ENCODE data around the gene RDH5. TPM values are rescaled to one million over a fixed set of nuclear protein-coding genes. Genes with fewer than 3 reads are reported as not detected.

Gene RDH5
- total and polyA plus RNA-seq, 2 of the 4 experiments (the other 2 are of a cell fraction) = 7.3 to 18.8 TPM

- Histone ChIP-seq H4K5ac (ENCODE audit: low read depth, low read length) (no peak overlapping the region), H3K27me3 (ENCODE audit: control insufficient read depth, insufficient read depth, low read length) (peaks cover 22% of the 10 kb centered on the region), H2AK9ac (replicated peaks; ENCODE audit: low read depth, low read length, poor library complexity) (no peak overlapping the region), H4K8ac (ENCODE audit: low read depth in 2 of 2, low read length in 2 of 2) (no peak overlapping the region), H3K4me1 (ENCODE audit: control insufficient read depth, insufficient read depth, low read length) (peaks cover 2% of the 10 kb centered on the region; the same call in 1 of the 2 replicates), H2BK15ac (ENCODE audit: low read depth, low read length) (no peak overlapping the region), H3K18ac (ENCODE audit: low read depth, low read length) (no peak overlapping the region), H3K4me2 (ENCODE audit: low read depth, low read length) (no peak overlapping the region), H2BK20ac (ENCODE audit: low read depth, low read length) (no peak overlapping the region), H3K27ac (ENCODE audit: insufficient read depth, low read length) (no peak overlapping the region), H3K36me3 (ENCODE audit: control insufficient read depth, insufficient read depth, low read length) (no peaks in the 10 kb centered on the region), H3K79me1 (ENCODE audit: low read depth in 1 of 2, low read length in 2 of 2) (no peaks in the 10 kb centered on the region), H3K9me1 (ENCODE audit: insufficient read depth, low read length) (no peaks in the 10 kb centered on the region), H3K23ac (ENCODE audit: low read depth, low read length) (no peak overlapping the region), H2BK5ac (ENCODE audit: low read depth, low read length, poor library complexity, severe bottlenecking) (no peak overlapping the region), H3K56ac (ENCODE audit: extremely low read depth, insufficient read depth, low read length) (no peak overlapping the region), H3K4me3 (ENCODE audit: insufficient read depth, low read depth, low read length) (no peak overlapping the region), H2AK5ac (ENCODE audit: low read depth, low read length) (no peak overlapping the region), H2AFZ (replicated peaks; ENCODE audit: low read length, poor library complexity) (no peak overlapping the region), H2BK120ac (ENCODE audit: low read depth, low read length) (no peak overlapping the region), H3K4ac (ENCODE audit: low read depth, low read length) (no peak overlapping the region), H3K9ac (ENCODE audit: low read depth, low read length) (no peak overlapping the region), H3K14ac (replicated peaks; ENCODE audit: low read depth, low read length) (no peak overlapping the region), H3K9me3 (ENCODE audit: control insufficient read depth, insufficient read depth, low read length) (no peaks in the 10 kb centered on the region), H4K20me1 (ENCODE audit: insufficient read depth, low read length) (no peaks in the 10 kb centered on the region), H4K91ac (ENCODE audit: insufficient read depth, low read depth, low read length) (no peak overlapping the region)
- ChIA-PET CTCF (interaction anchor here (1.6 kb wide), 1 partner anchor 8 kb away, joined by 3 read pairs; no protein-coding TSS in a partner anchor), POLR2A (ENCODE audit: unreplicated experiment) (no interaction called here)
- intact Hi-C loops (cut with micrococcal nuclease) (no loop called here), in situ Hi-C loops (cut with MboI; ENCODE audit: low sequenced_read_pairs) (no loop called here), dilution Hi-C loops (cut with HindIII; ENCODE audit: low sequenced_read_pairs, unreplicated experiment) (no loop called here)
- TF ChIP-seq, protein P1, sequence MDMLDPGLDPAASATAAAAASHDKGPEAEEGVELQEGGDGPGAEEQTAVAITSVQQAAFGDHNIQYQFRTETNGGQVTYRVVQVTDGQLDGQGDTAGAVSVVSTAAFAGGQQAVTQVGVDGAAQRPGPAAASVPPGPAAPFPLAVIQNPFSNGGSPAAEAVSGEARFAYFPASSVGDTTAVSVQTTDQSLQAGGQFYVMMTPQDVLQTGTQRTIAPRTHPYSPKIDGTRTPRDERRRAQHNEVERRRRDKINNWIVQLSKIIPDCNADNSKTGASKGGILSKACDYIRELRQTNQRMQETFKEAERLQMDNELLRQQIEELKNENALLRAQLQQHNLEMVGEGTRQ (IDR thresholded peaks at IDR 0.05; ENCODE audit: low read depth, low read length) = no peak
- TF ChIP-seq CTCF (conservative IDR thresholded peaks at IDR 0.05; ENCODE audit: low read depth, low read length) (no peak), CEBPB (IDR thresholded peaks at IDR 0.05; ENCODE audit: low read depth, low read length) (no peak), POLR2A (IDR thresholded peaks at IDR 0.05; ENCODE audit: low read depth, low read length) (no peak), MXI1 (IDR thresholded peaks at IDR 0.05; ENCODE audit: borderline replicate concordance, low read depth, low read length) (no peak), NFE2L2 (IDR thresholded peaks at IDR 0.05; ENCODE audit: low read depth, low read length) (no peak), FOS (IDR thresholded peaks at IDR 0.05; ENCODE audit: low read depth, low read length) (no peak), MAFK (IDR thresholded peaks at IDR 0.05; ENCODE audit: low read depth, low read length) (no peak)
- TF ChIP-seq, protein P2, sequence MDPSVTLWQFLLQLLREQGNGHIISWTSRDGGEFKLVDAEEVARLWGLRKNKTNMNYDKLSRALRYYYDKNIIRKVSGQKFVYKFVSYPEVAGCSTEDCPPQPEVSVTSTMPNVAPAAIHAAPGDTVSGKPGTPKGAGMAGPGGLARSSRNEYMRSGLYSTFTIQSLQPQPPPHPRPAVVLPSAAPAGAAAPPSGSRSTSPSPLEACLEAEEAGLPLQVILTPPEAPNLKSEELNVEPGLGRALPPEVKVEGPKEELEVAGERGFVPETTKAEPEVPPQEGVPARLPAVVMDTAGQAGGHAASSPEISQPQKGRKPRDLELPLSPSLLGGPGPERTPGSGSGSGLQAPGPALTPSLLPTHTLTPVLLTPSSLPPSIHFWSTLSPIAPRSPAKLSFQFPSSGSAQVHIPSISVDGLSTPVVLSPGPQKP (IDR thresholded peaks at IDR 0.05; ENCODE audit: borderline replicate concordance, low read depth, low read length) = no peak
- ATAC-seq (ENCODE audit: low read depth) (no peak), DNase-seq (no peak)
- BruUV-seq (replicated peaks) = no TSS peak
- WGBS, 2 experiments (ENCODE audit: extremely low coverage in 2 of 2, insufficient read length in 1 of 2) = no CpG with 5 or more reads among the region's 7 CpGs
These were observed 22.5 kb upstream of the RDH5 start for GRCh38 chr12:55697686-55698085.
